PC-3 (cell line): ENCODE results near the gene DYDC2. TPM values are rescaled to one million over a fixed set of nuclear protein-coding genes. Genes with fewer than 3 reads are reported as not detected.

ENCODE experiments used
- ATAC-seq: fragments of 200-7000 bp; cut with Tn5 transposase; 2 replicates; pipeline ENCODE4 v1.9.1; 2020; ENCODE audit warnings: mild to moderate bottlenecking, moderate library complexity
- BruUV-seq: library from RNA; stranded (reverse); fragments of 400-500 nt; replicated peaks from 2 replicates; lab custom pipeline; 2021; lab: Mats Ljungman, UMichigan
- CTCF ChIA-PET: fragments of 300-600 bp; sonication (Branson Sonifier 250); formaldehyde crosslinking; loops from one replicate; lab custom pipeline; 2022; ENCODE audit warnings: antibody characterized with exemption; lab: Charles Lee
- POLR2A ChIA-PET: fragments of 300-600 bp; sonication (Branson Sonifier 250); formaldehyde crosslinking; loops from one replicate; lab custom pipeline; 2022; ENCODE audit warnings: antibody characterized with exemption; ENCODE audit not compliant: unreplicated experiment; lab: Charles Lee
- DNase-seq: peaks from one replicate; pipeline ENCODE4 v3.0.0-alpha.2; 2015
- H2AFZ ChIP-seq: fragments of 300-600 bp; sonication (generic); 2 replicates; pipeline ENCODE4 v1.6.0; 2016; ENCODE audit warnings: antibody characterized with exemption, low read length
- H3F3A ChIP-seq: fragments of 300-600 bp; sonication (generic); one replicate; pipeline ENCODE4 v1.6.0; 2017; ENCODE audit warnings: antibody characterized with exemption, low read length, control low read depth, mild to moderate bottlenecking; ENCODE audit not compliant: unreplicated experiment
- H3K27ac ChIP-seq: fragments of 300-600 bp; sonication (generic); 2 replicates; pipeline ENCODE4 v1.5.1; 2016; ENCODE audit warnings: mild to moderate bottlenecking, low read length
- H3K27me3 ChIP-seq: fragments of 300-600 bp; sonication (generic); 2 replicates; pipeline ENCODE4 v1.6.1; 2016; ENCODE audit warnings: low read length, mixed read lengths
- H3K36me3 ChIP-seq: fragments of 300-600 bp; sonication (generic); 2 replicates; pipeline ENCODE4 v1.6.1; 2016; ENCODE audit warnings: low read depth, mixed run types, low read length, mixed read lengths
- H3K4me1 ChIP-seq: fragments of 300-600 bp; sonication (generic); 2 replicates; pipeline ENCODE4 v1.5.1; 2016; ENCODE audit warnings: low read length; ENCODE audit not compliant: insufficient read depth
- H3K4me2 ChIP-seq: fragments of 300-600 bp; sonication (generic); 2 replicates; pipeline ENCODE4 v1.6.0; 2016; ENCODE audit warnings: low read length
- H3K4me3 ChIP-seq: fragments of 300-600 bp; sonication (generic); 2 replicates; pipeline ENCODE4 v1.5.1; 2016; ENCODE audit warnings: mild to moderate bottlenecking, low read length, mixed read lengths
- H3K79me2 ChIP-seq: fragments of 300-600 bp; sonication (generic); 2 replicates; pipeline ENCODE4 v1.6.1; 2017; ENCODE audit warnings: low read length, mixed read lengths
- H3K9ac ChIP-seq: fragments of 300-600 bp; sonication (generic); 2 replicates; pipeline ENCODE4 v1.6.0; 2016; ENCODE audit warnings: mild to moderate bottlenecking, low read length
- H3K9me2 ChIP-seq: fragments of 300-600 bp; sonication (generic); replicated peaks from 2 replicates; pipeline ENCODE4 v1.6.1; 2016; ENCODE audit warnings: mixed run types, low read length, mixed read lengths
- H3K9me3 ChIP-seq: fragments of 300-600 bp; sonication (generic); 2 replicates; pipeline ENCODE4 v1.6.1; 2016; ENCODE audit warnings: low read length, mixed read lengths
- H4K20me1 ChIP-seq: fragments of 300-600 bp; sonication (generic); 2 replicates; pipeline ENCODE4 v1.6.1; 2016; ENCODE audit warnings: low read length, mixed read lengths
- EZH2 ChIP-seq: fragments of 300-600 bp; sonication (generic); IDR thresholded peaks from one replicate; pipeline ENCODE4 v1.6.1; 2017; ENCODE audit warnings: antibody characterized with exemption, mild to moderate bottlenecking, low read length; ENCODE audit not compliant: unreplicated experiment
- EZH2phosphoT487 ChIP-seq: fragments of 300-600 bp; sonication (generic); IDR thresholded peaks from 2 replicates; pipeline ENCODE4 v1.6.1; 2018; ENCODE audit warnings: mild to moderate bottlenecking, antibody characterized with exemption, low read length, borderline replicate concordance
- intact Hi-C: fragments of 100-400 bp; cut with micrococcal nuclease; formaldehyde crosslinking; loops from 2 replicates; pipeline ENCODE4 v1.9.0; 2023
- total RNA-seq: library from RNA; depleted of rRNA; stranded (reverse); fragments of >200 nt; gene quantifications from 2 replicates; pipeline ENCODE4 v1.2.3, GENCODE V29; 2014
- TF ChIP-seq, protein P1 (sequence below): fragments of 300-600 bp; sonication (generic); conservative IDR thresholded peaks from 2 replicates; pipeline ENCODE4 v1.5.1; 2017; ENCODE audit warnings: antibody characterized with exemption, low read depth, mild to moderate bottlenecking, low read length

DYDC2 gene
- total RNA-seq, 1 experiment from 2014 or later = not detected

GRCh38 chr10:80344912-80345311, 11.7 kb upstream of the DYDC2 start:
- Histone ChIP-seq H3K4me3 (no peak overlapping the region), H3K27me3 (no peaks in the 10 kb centered on the region), H3K9me2 (no peaks in the 10 kb centered on the region), H2AFZ (no peak overlapping the region), H3K36me3 (no peaks in the 10 kb centered on the region), H3K4me2 (no peak overlapping the region), H3K9me3 (no peaks in the 10 kb centered on the region), H3K79me2 (no peaks in the 10 kb centered on the region), H3K4me1 (no peaks in the 10 kb centered on the region), H3F3A (no peaks in the 10 kb centered on the region), H3K27ac (no peak overlapping the region), H4K20me1 (no peaks in the 10 kb centered on the region), H3K9ac (no peak overlapping the region)
- BruUV-seq = no TSS peak
- TF ChIP-seq EZH2phosphoT487 (no peak), EZH2 (no peak)
- TF ChIP-seq, protein P1, sequence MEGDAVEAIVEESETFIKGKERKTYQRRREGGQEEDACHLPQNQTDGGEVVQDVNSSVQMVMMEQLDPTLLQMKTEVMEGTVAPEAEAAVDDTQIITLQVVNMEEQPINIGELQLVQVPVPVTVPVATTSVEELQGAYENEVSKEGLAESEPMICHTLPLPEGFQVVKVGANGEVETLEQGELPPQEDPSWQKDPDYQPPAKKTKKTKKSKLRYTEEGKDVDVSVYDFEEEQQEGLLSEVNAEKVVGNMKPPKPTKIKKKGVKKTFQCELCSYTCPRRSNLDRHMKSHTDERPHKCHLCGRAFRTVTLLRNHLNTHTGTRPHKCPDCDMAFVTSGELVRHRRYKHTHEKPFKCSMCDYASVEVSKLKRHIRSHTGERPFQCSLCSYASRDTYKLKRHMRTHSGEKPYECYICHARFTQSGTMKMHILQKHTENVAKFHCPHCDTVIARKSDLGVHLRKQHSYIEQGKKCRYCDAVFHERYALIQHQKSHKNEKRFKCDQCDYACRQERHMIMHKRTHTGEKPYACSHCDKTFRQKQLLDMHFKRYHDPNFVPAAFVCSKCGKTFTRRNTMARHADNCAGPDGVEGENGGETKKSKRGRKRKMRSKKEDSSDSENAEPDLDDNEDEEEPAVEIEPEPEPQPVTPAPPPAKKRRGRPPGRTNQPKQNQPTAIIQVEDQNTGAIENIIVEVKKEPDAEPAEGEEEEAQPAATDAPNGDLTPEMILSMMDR = no peak
- DNase-seq (no peak), ATAC-seq (no peak)
- intact Hi-C loops = no loop called here
- POLR2A ChIA-PET = no interaction called here
- CTCF ChIA-PET = no interaction called here

DNA sequence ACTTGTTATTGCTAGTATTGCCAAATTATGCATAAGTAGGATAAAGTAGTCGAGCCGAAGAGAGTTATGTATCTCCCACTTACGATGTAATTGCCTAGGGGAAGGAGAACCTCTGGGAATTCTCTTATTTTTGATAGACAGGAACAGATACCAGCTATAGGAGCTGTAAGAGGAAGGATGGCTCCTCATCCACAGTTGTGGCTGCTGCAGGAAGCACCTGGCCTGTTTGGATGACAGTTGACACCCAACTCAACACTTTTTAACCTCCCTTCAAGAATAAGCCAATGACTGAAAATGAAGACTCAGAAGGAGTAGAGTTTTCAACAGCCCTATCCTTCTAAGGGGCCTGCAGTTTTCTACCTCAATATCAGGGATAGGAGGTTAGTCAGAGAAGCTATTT, 6.3 kb upstream of the DYDC2 start:
- no peak for DNase-seq
- Histone ChIP-seq H3K79me2 (no peaks in the 10 kb centered on the region), H3K9me3 (no peaks in the 10 kb centered on the region), H3F3A (no peaks in the 10 kb centered on the region), H3K9me2 (no peaks in the 10 kb centered on the region), H3K4me1 (no peaks in the 10 kb centered on the region), H3K36me3 (no peaks in the 10 kb centered on the region), H3K9ac (no peak overlapping the region), H4K20me1 (no peaks in the 10 kb centered on the region), H3K4me3 (no peak overlapping the region), H2AFZ (no peak overlapping the region), H3K4me2 (no peak overlapping the region), H3K27me3 (no peaks in the 10 kb centered on the region), H3K27ac (no peak overlapping the region)
- ChIA-PET CTCF (no interaction called here), POLR2A (no interaction called here)
- no peak for ATAC-seq
- BruUV-seq = no TSS peak
- TF ChIP-seq, protein P1 = no peak
- no peak for TF ChIP-seq EZH2
- TF ChIP-seq EZH2phosphoT487 = no peak
- intact Hi-C loops = no loop called here

DNA sequence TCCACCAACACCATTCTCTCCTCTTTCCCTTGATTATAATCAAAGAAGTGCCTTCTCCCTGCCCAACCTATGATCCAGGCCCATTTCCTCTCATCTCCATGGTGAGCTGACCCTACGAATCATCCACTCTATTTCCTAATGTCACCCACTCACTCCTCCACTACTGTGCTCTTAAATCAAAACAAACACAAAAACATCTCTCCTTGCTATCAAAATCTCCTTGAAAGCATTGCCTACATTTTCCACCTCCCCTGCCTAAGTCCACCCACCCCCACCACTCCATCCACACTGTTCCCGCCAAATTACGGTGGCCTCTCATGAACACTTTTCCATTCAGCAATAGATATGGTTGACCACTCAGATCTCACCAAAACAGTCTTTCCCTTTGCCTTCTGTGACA, 5.4 kb upstream of the DYDC2 start:
- POLR2A ChIA-PET = no interaction called here
- BruUV-seq = no TSS peak
- Histone ChIP-seq H3F3A (no peaks in the 10 kb centered on the region), H3K36me3 (no peaks in the 10 kb centered on the region), H3K27ac (no peak overlapping the region), H3K9ac (no peak overlapping the region), H3K4me3 (no peak overlapping the region), H3K4me2 (no peak overlapping the region), H3K9me2 (no peaks in the 10 kb centered on the region), H3K79me2 (no peaks in the 10 kb centered on the region), H3K9me3 (no peaks in the 10 kb centered on the region), H3K27me3 (no peaks in the 10 kb centered on the region), H2AFZ (no peak overlapping the region), H3K4me1 (no peaks in the 10 kb centered on the region), H4K20me1 (no peaks in the 10 kb centered on the region)
- TF ChIP-seq EZH2 (no peak), EZH2phosphoT487 (no peak)
- TF ChIP-seq, protein P1 = no peak
- CTCF ChIA-PET = no interaction called here
- DNase-seq = no peak
- no peak for ATAC-seq
- intact Hi-C loops = no loop called here
